HepG2 (cell line): ENCODE data around the gene LRRN4CL. TPM values are rescaled to one million over a fixed set of nuclear protein-coding genes. Genes with fewer than 3 reads are reported as not detected.

Experiments used
- CC2D1A ChIP-seq: sonication (generic); formaldehyde crosslinking; IDR thresholded peaks from 2 replicates; pipeline ENCODE4 v1.8.1; 2023; ENCODE audit warnings: mild to moderate bottlenecking, missing genetic modification reagents
- CENPX ChIP-seq: sonication (generic); formaldehyde crosslinking; IDR thresholded peaks from 2 replicates; pipeline ENCODE4 v1.9.0; 2021; ENCODE audit warnings: mild to moderate bottlenecking, missing genetic modification reagents, moderate library complexity
- ELF4 ChIP-seq: sonication (generic); formaldehyde crosslinking; IDR thresholded peaks from 2 replicates; pipeline ENCODE4 v1.5.0; 2020; ENCODE audit warnings: missing genetic modification reagents, mild to moderate bottlenecking, moderate library complexity, borderline replicate concordance
- HIVEP1 ChIP-seq: sonication (generic); formaldehyde crosslinking; IDR thresholded peaks from 2 replicates; pipeline ENCODE4 v1.4.0; 2020; ENCODE audit warnings: mild to moderate bottlenecking, missing genetic modification reagents
- JUND ChIP-seq: sonication (generic); formaldehyde crosslinking; IDR thresholded peaks from 2 replicates; pipeline ENCODE4 v1.8.0; 2022; ENCODE audit warnings: mild to moderate bottlenecking, missing genetic modification reagents
- KDM3A ChIP-seq: IDR thresholded peaks from 2 replicates; pipeline ENCODE4 v1.6.1; 2018; ENCODE audit warnings: low read depth, missing compliant biosample characterization
- KDM6A ChIP-seq: IDR thresholded peaks from 2 replicates; pipeline ENCODE4 v1.6.1; 2016; ENCODE audit warnings: low read depth
- MED13 ChIP-seq: sonication (generic); formaldehyde crosslinking; IDR thresholded peaks from 2 replicates; pipeline ENCODE4 v1.5.0; 2020; ENCODE audit warnings: missing genetic modification reagents
- MIER2 ChIP-seq: IDR thresholded peaks from 2 replicates; pipeline ENCODE4 v1.6.1; 2016; ENCODE audit warnings: missing biosample characterization, missing genetic modification reagents
- RFXAP ChIP-seq: sonication (generic); formaldehyde crosslinking; IDR thresholded peaks from 2 replicates; pipeline ENCODE4 v1.4.0; 2020; ENCODE audit warnings: missing genetic modification reagents, borderline replicate concordance
- SAFB2 ChIP-seq: sonication (generic); formaldehyde crosslinking; IDR thresholded peaks from 2 replicates; pipeline ENCODE4 v1.5.1; 2020; ENCODE audit warnings: missing genetic modification reagents, low read depth, mild to moderate bottlenecking, borderline replicate concordance
- SIN3A ChIP-seq: IDR thresholded peaks from 2 replicates; pipeline ENCODE4 v1.6.1; 2011; ENCODE audit warnings: low read depth, mild to moderate bottlenecking, control low read depth, low read length, borderline replicate concordance
- THYN1 ChIP-seq: sonication (generic); formaldehyde crosslinking; IDR thresholded peaks from 2 replicates; pipeline ENCODE4 v1.8.1; 2023; ENCODE audit warnings: low read depth, mild to moderate bottlenecking, moderate library complexity, missing genetic modification reagents, borderline replicate concordance
- ZNF121 ChIP-seq: sonication (generic); formaldehyde crosslinking; IDR thresholded peaks from 2 replicates; pipeline ENCODE4 v1.5.0; 2020; ENCODE audit warnings: mild to moderate bottlenecking, missing genetic modification reagents
- ZNF143 ChIP-seq: sonication (generic); formaldehyde crosslinking; IDR thresholded peaks from 2 replicates; pipeline ENCODE4 v1.4.0; 2020; ENCODE audit warnings: missing genetic modification reagents
- ZNF30 ChIP-seq: sonication (generic); formaldehyde crosslinking; IDR thresholded peaks from 2 replicates; pipeline ENCODE4 v1.5.0; 2020; ENCODE audit warnings: mild to moderate bottlenecking, missing genetic modification reagents
- ZSCAN21 ChIP-seq: sonication (generic); formaldehyde crosslinking; IDR thresholded peaks from 2 replicates; pipeline ENCODE4 v1.8.0; 2022; ENCODE audit warnings: mild to moderate bottlenecking, missing genetic modification reagents, moderate library complexity, borderline replicate concordance
- polyA plus RNA-seq, 8 experiments: library from polyadenylated mRNA; depleted of rRNA in 3 of 8; stranded (reverse) in 7 of 8; unstranded in 1 of 8; fragments of >200 nt; fragmentation: Illumina TruSeq in 4 of 8; extraction: Trizol in 4 of 8; gene quantifications; 2 replicates each; pipeline versions ENCODE4 v1.2.1 to v1.2.3, GENCODE V29; 2011 to 2016; ENCODE audit warnings: low read depth in 4 of 8, missing spikeins in 1 of 8, mixed read lengths in 1 of 8; ENCODE audit not compliant: insufficient read depth in 1 of 8
- total RNA-seq, 5 experiments: library from RNA; depleted of rRNA; stranded (reverse); fragments of >200 nt; fragmentation: Illumina TruSeq; extraction: Trizol; gene quantifications; 2 replicates each; pipeline ENCODE4 v1.2.3, GENCODE V29; 2016; ENCODE audit warnings: low read depth in 1 of 5
- TF ChIP-seq, protein P1 (sequence below): sonication (generic); formaldehyde crosslinking; IDR thresholded peaks from 2 replicates; pipeline ENCODE4 v1.4.0; 2020; ENCODE audit warnings: mild to moderate bottlenecking, missing genetic modification reagents
- TF ChIP-seq, protein P2 (sequence below): sonication (generic); formaldehyde crosslinking; IDR thresholded peaks from 2 replicates; pipeline ENCODE4 v1.8.1; 2023; ENCODE audit warnings: mild to moderate bottlenecking, missing genetic modification reagents, borderline replicate concordance
- TF ChIP-seq, protein P3 (sequence below): sonication (generic); formaldehyde crosslinking; IDR thresholded peaks from 2 replicates; pipeline ENCODE4 v1.9.0; 2022; ENCODE audit warnings: missing genetic modification reagents, mild to moderate bottlenecking, borderline replicate concordance

The LRRN4CL gene
- total and polyA plus RNA-seq, 2 of the 13 experiments (the other 11 are each of a cell fraction or from before 2014, with no cell fraction given) = 0.11 TPM; not detected in 1

DNA sequence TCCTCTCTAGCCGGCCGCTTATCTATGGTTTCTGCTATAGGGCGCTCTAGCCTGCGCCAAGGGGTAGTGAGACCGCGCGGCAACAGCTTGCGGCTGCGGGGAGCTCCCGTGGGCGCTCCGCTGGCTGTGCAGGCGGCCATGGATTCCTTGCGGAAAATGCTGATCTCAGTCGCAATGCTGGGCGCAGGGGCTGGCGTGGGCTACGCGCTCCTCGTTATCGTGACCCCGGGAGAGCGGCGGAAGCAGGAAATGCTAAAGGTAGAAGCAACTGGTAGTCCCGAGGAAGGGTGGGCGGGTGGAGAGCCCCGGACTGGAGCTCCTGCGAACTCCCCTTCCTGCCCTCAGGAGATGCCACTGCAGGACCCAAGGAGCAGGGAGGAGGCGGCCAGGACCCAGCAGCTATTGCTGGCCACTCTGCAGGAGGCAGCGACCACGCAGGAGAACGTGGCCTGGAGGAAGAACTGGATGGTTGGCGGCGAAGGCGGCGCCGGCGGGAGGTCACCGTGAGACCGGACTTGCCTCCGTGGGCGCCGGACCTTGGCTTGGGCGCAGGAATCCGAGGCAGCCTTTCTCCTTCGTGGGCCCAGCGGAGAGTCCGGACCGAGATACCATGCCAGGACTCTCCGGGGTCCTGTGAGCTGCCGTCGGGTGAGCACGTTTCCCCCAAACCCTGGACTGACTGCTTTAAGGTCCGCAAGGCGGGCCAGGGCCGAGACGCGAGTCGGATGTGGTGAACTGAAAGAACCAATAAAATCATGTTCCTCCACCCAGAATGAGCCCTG is 17.5 kb downstream of the LRRN4CL start, which contains the start of the genes LBHD1 and UQCC3 (continued):
- peak; percentile 90 for TF ChIP-seq ELF4 (CRISPR knock-in tag)
- TF ChIP-seq ZNF143 (CRISPR knock-in tag) = no peak
- TF ChIP-seq, protein P1, sequence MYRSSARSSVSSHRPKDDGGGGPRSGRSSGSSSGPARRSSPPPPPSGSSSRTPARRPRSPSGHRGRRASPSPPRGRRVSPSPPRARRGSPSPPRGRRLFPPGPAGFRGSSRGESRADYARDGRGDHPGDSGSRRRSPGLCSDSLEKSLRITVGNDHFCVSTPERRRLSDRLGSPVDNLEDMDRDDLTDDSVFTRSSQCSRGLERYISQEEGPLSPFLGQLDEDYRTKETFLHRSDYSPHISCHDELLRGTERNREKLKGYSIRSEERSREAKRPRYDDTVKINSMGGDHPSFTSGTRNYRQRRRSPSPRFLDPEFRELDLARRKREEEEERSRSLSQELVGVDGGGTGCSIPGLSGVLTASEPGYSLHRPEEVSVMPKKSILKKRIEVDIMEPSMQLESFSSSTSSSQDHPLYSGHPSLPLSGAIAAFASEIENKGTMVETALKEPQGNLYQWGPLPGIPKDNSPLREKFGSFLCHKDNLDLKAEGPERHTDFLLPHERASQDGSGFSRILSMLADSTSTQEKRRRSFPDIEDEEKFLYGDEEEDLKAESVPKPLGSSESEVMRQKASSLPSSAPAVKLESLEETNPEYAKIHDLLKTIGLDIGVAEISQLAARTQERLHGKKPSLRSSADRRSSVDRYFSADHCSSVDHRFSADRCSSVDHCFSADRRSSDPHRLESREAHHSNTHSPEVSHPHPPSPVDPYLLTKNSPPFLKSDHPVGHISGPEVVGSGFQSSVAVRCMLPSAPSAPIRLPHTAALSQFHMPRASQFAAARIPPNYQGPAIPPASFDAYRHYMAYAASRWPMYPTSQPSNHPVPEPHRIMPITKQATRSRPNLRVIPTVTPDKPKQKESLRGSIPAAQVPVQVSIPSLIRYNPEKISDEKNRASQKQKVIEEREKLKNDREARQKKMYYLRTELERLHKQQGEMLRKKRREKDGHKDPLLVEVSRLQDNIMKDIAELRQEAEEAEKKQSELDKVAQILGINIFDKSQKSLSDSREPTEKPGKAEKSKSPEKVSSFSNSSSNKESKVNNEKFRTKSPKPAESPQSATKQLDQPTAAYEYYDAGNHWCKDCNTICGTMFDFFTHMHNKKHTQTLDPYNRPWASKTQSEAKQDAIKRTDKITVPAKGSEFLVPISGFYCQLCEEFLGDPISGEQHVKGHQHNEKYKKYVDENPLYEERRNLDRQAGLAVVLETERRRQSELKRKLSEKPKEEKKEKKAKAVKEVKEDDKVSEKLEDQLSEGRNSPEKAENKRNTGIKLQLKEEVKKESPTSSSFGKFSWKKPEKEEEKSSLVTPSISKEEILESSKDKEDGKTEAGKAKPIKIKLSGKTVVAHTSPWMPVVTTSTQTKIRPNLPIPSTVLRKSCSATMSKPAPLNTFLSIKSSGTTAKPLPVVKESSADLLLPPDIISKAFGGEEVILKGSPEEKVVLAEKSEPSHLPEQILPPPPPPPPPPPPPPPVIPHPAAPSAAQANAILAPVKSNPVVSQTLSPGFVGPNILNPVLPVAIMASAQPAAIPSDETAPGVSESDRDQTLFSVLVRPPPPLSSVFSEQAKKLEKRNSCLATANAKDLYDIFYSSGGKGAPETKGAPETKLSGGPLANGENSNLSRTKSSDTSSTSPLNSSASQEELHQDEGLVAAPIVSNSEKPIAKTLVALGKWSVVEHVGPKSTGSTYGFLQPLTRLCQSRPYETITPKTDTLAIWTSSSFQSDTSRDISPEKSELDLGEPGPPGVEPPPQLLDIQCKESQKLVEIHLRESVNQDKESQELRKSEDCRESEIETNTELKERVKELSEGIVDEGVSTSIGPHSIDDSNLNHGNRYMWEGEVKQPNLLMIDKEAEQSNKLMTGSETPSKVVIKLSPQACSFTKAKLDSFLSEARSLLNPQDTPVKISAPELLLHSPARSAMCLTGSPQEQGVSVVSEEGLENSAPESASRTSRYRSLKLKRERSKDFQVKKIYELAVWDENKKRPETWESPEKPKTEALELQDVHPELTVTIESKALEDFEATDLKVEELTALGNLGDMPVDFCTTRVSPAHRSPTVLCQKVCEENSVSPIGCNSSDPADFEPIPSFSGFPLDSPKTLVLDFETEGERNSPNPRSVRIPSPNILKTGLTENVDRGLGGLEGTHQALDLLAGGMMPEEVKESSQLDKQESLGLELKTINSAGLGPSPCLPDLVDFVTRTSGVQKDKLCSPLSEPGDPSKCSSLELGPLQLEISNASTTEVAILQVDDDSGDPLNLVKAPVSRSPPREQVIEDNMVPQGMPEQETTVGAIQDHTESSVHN = no peak
- TF ChIP-seq HIVEP1 (CRISPR knock-in tag) = peak; percentile 55
- TF ChIP-seq ZNF30 (CRISPR knock-in tag) = no peak
- no peak for TF ChIP-seq KDM6A (CRISPR knock-in tag)
- TF ChIP-seq ZSCAN21 (CRISPR knock-in tag) = no peak; the same call in 1 of the 2 replicates
- TF ChIP-seq RFXAP (CRISPR knock-in tag) = 0 out of 2 replicates have a peak, but pooled peaks have one; percentile 34
- no peak for TF ChIP-seq CENPX (CRISPR knock-in tag)
- TF ChIP-seq THYN1 = 0 out of 2 replicates have a peak, but pooled peaks have one; percentile 75
- TF ChIP-seq MED13 (CRISPR knock-in tag) = no peak
- 0 out of 2 replicates have a peak, but pooled peaks have one; percentile 28 for TF ChIP-seq ZNF121 (CRISPR knock-in tag)
- no peak for TF ChIP-seq MIER2 (CRISPR knock-in tag)
- no peak; the same call in 1 of the 2 replicates for TF ChIP-seq SAFB2 (CRISPR knock-in tag)
- TF ChIP-seq, protein P2, sequence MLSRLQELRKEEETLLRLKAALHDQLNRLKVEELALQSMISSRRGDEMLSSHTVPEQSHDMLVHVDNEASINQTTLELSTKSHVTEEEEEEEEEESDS (CRISPR knock-in tag) = no peak
- no peak for TF ChIP-seq KDM3A (CRISPR knock-in tag)
- TF ChIP-seq, protein P3, sequence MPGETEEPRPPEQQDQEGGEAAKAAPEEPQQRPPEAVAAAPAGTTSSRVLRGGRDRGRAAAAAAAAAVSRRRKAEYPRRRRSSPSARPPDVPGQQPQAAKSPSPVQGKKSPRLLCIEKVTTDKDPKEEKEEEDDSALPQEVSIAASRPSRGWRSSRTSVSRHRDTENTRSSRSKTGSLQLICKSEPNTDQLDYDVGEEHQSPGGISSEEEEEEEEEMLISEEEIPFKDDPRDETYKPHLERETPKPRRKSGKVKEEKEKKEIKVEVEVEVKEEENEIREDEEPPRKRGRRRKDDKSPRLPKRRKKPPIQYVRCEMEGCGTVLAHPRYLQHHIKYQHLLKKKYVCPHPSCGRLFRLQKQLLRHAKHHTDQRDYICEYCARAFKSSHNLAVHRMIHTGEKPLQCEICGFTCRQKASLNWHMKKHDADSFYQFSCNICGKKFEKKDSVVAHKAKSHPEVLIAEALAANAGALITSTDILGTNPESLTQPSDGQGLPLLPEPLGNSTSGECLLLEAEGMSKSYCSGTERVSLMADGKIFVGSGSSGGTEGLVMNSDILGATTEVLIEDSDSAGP (CRISPR knock-in tag) = peak; percentile 88
- no peak for TF ChIP-seq CC2D1A (CRISPR knock-in tag)
- TF ChIP-seq SIN3A = peak; percentile 94; the same call in 1 of the 2 replicates
- TF ChIP-seq JUND (CRISPR knock-in tag) = no peak
